Neural progenitor cell (in vitro differentiated cells): ENCODE results near the gene DYNLT4. TPM values are rescaled to one million over a fixed set of nuclear protein-coding genes. Genes with fewer than 3 reads are reported as not detected.
"Not testable (repeated sequence)": the region's sequence is repeated elsewhere in the genome, so short reads cannot be mapped to it uniquely, and the experiment has no call there.

Experiments used
- DNase-seq: peaks from one replicate; pipeline ENCODE4 v3.0.0-alpha.2; 2016; ENCODE audit warnings: low spot score
- H2AFZ ChIP-seq: fragments of 200-600 bp; sonication (generic); replicated peaks from 2 replicates; pipeline ENCODE4 v1.6.1; 2016; ENCODE audit warnings: antibody characterized with exemption
- H3F3A ChIP-seq: fragments of 200-600 bp; sonication (generic); 2 replicates; pipeline ENCODE4 v1.6.1; 2016; ENCODE audit warnings: antibody characterized with exemption, low read depth
- H3K27ac ChIP-seq: fragments of 200-600 bp; sonication (generic); 2 replicates; pipeline ENCODE4 v1.5.1; 2016; ENCODE audit warnings: mild to moderate bottlenecking
- H3K27me3 ChIP-seq: fragments of 200-600 bp; sonication (generic); 2 replicates; pipeline ENCODE4 v1.6.1; 2016; ENCODE audit warnings: mild to moderate bottlenecking, moderate library complexity
- H3K36me3 ChIP-seq: fragments of 200-600 bp; sonication (generic); 2 replicates; pipeline ENCODE4 v1.5.1; 2016
- H3K4me1 ChIP-seq: fragments of 200-600 bp; sonication (generic); 2 replicates; pipeline ENCODE4 v1.6.1; 2016; ENCODE audit warnings: mixed run types
- H3K4me2 ChIP-seq: fragments of 200-600 bp; sonication (generic); 2 replicates; pipeline ENCODE4 v1.6.1; 2016
- H3K4me3 ChIP-seq: fragments of 200-600 bp; sonication (generic); 2 replicates; pipeline ENCODE4 v1.5.1; 2016
- H3K79me2 ChIP-seq: fragments of 200-600 bp; sonication (generic); 2 replicates; pipeline ENCODE4 v1.6.1; 2016; ENCODE audit warnings: low read depth
- H3K9ac ChIP-seq: fragments of 200-600 bp; sonication (generic); 2 replicates; pipeline ENCODE4 v1.6.1; 2016
- H3K9me3 ChIP-seq: fragments of 200-600 bp; sonication (generic); 2 replicates; pipeline ENCODE4 v1.5.1; 2016; ENCODE audit warnings: low read depth
- H4K20me1 ChIP-seq: fragments of 200-600 bp; sonication (generic); 2 replicates; pipeline ENCODE4 v1.6.1; 2016; ENCODE audit warnings: low read depth
- H3K27ac Mint-ChIP-seq: 3 replicates; pipeline ENCODE4 v1.8.0; 2021; ENCODE audit warnings: mixed read lengths
- H3K27me3 Mint-ChIP-seq: 2 replicates; pipeline ENCODE4 v1.8.0; 2022; ENCODE audit warnings: low read depth, mild to moderate bottlenecking, inconsistent platforms, moderate library complexity, mixed read lengths; ENCODE audit not compliant: insufficient read depth
- H3K36me3 Mint-ChIP-seq: 3 replicates; pipeline ENCODE4 v1.8.0; 2021; ENCODE audit warnings: mixed read lengths
- H3K4me1 Mint-ChIP-seq: 3 replicates; pipeline ENCODE4 v1.8.0; 2021; ENCODE audit warnings: mixed read lengths
- H3K4me3 Mint-ChIP-seq: 3 replicates; pipeline ENCODE4 v1.8.0; 2021; ENCODE audit warnings: mild to moderate bottlenecking, moderate library complexity, mixed read lengths
- H3K9me3 Mint-ChIP-seq: 3 replicates; pipeline ENCODE4 v1.8.0; 2020; ENCODE audit warnings: mixed read lengths
- EZH2 ChIP-seq: fragments of 200-600 bp; sonication (generic); IDR thresholded peaks from 2 replicates; pipeline ENCODE4 v1.6.1; 2017; ENCODE audit warnings: antibody characterized with exemption, mild to moderate bottlenecking, moderate library complexity
- EZH2phosphoT487 ChIP-seq: fragments of 200-600 bp; sonication (generic); IDR thresholded peaks from 2 replicates; pipeline ENCODE4 v1.6.1; 2017; ENCODE audit warnings: antibody characterized with exemption
- total RNA-seq: library from RNA; depleted of rRNA; stranded (reverse); fragments of >200 nt; gene quantifications from 2 replicates; pipeline ENCODE4 v1.2.3, GENCODE V29; 2015; ENCODE audit warnings: low replicate concordance
- TF ChIP-seq, protein P1 (sequence below): fragments of 200-600 bp; sonication (generic); IDR thresholded peaks from 2 replicates; pipeline ENCODE4 v1.5.1; 2017; ENCODE audit warnings: antibody characterized with exemption, mild to moderate bottlenecking

The DYNLT4 gene
- total RNA-seq, 1 donor from 2014 or later, result not detected

DNA sequence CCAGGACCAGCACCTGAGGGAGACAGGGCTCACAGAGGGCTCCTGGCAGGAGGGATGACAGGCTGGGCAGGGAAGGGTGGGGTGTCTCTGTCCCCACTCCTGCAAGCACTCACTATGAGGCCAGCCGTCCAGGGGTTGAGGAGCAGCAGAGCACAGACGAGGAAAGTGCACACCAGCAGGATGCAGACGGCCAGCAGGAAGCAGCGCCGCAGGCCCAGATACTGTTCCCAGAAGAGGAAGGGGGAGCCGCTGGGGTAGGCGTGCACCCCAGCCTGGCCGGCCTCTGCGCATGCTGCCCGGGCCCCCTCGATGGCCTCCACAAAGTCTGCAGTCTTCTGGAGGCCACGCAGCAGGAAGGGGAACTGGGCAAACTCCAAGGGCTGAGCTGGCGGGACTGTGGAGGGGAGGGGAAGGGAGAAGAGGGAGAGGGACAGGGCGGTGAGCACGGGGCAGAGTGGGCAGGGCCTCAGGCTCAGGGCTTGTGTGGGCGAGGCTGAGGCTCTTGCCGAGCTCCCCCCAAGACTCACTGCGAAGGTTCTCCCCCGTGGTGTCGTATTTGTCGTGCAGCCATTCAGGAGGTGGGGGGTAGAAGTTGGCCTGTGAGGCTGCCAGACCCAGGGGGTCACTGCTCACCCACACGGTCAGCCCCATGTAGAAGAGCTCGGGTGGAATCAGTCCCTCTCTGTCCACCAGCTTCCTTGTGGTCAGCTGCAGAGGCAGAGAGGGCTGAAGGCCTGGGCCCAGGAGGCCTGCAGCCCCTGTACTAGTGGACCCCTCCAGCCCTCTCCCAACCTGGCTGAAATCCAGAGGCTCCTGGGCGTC, 19.4 kb upstream of the DYNLT4 start:
- Histone ChIP-seq H3K9me3 (no peaks in the 10 kb centered on the region), H3F3A (no peaks in the 10 kb centered on the region), H2AFZ (no peak overlapping the region), H3K4me3 (no peak overlapping the region), H3K27me3 (no peaks in the 10 kb centered on the region), H3K27ac (no peak overlapping the region), H3K4me2 (no peak overlapping the region), H3K79me2 (no peaks in the 10 kb centered on the region), H4K20me1 (no peaks in the 10 kb centered on the region), H3K9ac (no peak overlapping the region), H3K36me3 (no peaks in the 10 kb centered on the region), H3K4me1 (peaks cover 8% of the 10 kb centered on the region)
- H3K27ac Mint-ChIP-seq, result no peak overlapping the region
- no peak overlapping the region for H3K4me3 Mint-ChIP-seq
- no peak for TF ChIP-seq EZH2phosphoT487
- TF ChIP-seq EZH2, result no peak
- TF ChIP-seq, protein P1, sequence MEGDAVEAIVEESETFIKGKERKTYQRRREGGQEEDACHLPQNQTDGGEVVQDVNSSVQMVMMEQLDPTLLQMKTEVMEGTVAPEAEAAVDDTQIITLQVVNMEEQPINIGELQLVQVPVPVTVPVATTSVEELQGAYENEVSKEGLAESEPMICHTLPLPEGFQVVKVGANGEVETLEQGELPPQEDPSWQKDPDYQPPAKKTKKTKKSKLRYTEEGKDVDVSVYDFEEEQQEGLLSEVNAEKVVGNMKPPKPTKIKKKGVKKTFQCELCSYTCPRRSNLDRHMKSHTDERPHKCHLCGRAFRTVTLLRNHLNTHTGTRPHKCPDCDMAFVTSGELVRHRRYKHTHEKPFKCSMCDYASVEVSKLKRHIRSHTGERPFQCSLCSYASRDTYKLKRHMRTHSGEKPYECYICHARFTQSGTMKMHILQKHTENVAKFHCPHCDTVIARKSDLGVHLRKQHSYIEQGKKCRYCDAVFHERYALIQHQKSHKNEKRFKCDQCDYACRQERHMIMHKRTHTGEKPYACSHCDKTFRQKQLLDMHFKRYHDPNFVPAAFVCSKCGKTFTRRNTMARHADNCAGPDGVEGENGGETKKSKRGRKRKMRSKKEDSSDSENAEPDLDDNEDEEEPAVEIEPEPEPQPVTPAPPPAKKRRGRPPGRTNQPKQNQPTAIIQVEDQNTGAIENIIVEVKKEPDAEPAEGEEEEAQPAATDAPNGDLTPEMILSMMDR, result no peak
- H3K4me1 Mint-ChIP-seq, result peaks cover 3% of the 10 kb centered on the region
- DNase-seq, result no peak
- no peaks in the 10 kb centered on the region for H3K36me3 Mint-ChIP-seq
- no peaks in the 10 kb centered on the region for H3K9me3 Mint-ChIP-seq
- H3K27me3 Mint-ChIP-seq, result peaks cover 7% of the 10 kb centered on the region

DNA sequence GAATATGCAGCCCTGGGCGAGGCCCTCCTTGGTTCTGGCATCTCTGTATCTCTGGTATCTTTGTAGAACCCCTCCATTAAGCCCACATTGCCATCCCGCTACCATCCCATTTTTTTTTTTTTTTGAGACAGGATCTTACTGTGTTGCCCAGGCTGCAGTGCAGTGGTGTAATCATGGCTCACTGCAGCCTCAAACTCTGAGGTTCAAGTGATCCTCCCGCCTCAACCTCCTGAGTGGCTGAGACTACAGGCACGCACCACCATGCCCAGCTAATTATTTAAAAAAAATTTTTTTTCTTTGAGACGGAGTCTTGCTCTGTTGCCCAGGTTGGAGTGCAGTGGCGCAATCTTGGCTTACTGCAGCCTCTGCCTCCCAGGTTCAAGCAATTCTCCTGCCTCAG, 17.2 kb upstream of the DYNLT4 start:
- not testable (repeated sequence) for H2AFZ ChIP-seq, H3K9ac ChIP-seq, H3K4me3 Mint-ChIP-seq, H3K4me3 ChIP-seq, H3K4me1 ChIP-seq, H3K27ac Mint-ChIP-seq, H4K20me1 ChIP-seq, H3K27me3 ChIP-seq, H3K9me3 ChIP-seq, H3K27ac ChIP-seq, H3K36me3 Mint-ChIP-seq, H3K9me3 Mint-ChIP-seq, H3K4me2 ChIP-seq, H3K36me3 ChIP-seq, H3K79me2 ChIP-seq, DNase-seq
- peaks cover 15% of the 10 kb centered on the region for H3K27me3 Mint-ChIP-seq
- peaks cover 15% of the 10 kb centered on the region for H3K4me1 Mint-ChIP-seq
- H3F3A ChIP-seq, result peaks cover 15% of the 10 kb centered on the region

DNA sequence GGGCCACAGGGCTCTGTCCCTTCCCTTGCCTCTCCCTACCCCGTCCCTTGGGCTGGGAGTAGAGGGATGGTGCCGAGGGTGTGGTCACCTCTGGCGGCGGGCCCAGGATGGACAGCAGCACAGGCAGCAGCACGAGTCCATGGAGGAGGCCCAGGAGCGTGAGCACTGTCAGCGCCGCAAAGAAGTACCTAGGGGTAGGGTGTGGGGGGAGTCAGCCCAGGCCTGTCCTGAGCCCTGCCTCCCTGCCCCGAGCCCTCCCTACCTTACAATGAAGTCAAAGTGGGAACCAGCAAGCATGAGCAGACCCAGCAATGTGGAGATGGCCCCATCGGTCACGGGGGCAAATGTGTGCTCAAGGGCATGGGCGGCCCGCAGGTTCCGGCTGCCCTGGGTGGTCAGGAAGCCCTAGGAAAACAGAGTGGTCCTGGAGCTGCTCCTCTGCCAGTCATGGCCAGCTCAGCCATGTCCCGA, 15.9 kb upstream of the DYNLT4 start:
- Mint-ChIP-seq H3K27me3 (peaks cover 12% of the 10 kb centered on the region), H3K4me3 (no peak overlapping the region), H3K36me3 (no peaks in the 10 kb centered on the region), H3K27ac (no peak overlapping the region), H3K4me1 (peaks cover 22% of the 10 kb centered on the region), H3K9me3 (peaks cover 6% of the 10 kb centered on the region)
- no peaks in the 10 kb centered on the region for H3K27me3 ChIP-seq
- peaks cover 8% of the 10 kb centered on the region for H3K4me1 ChIP-seq
- H2AFZ ChIP-seq, result no peak overlapping the region
- no peak overlapping the region for H3K9ac ChIP-seq
- TF ChIP-seq, protein P1, result no peak
- no peak for TF ChIP-seq EZH2
- TF ChIP-seq EZH2phosphoT487, result no peak
- no peaks in the 10 kb centered on the region for H3K9me3 ChIP-seq
- H3K36me3 ChIP-seq, result no peaks in the 10 kb centered on the region
- H3K4me2 ChIP-seq, result no peak overlapping the region
- H3F3A ChIP-seq, result peaks cover 26% of the 10 kb centered on the region
- H3K79me2 ChIP-seq, result no peaks in the 10 kb centered on the region
- H3K4me3 ChIP-seq, result no peak overlapping the region
- H4K20me1 ChIP-seq, result no peaks in the 10 kb centered on the region
- no peak overlapping the region for H3K27ac ChIP-seq
- DNase-seq, result no peak

GRCh38 chr1:44822131-44822701, 15.1 kb upstream of the DYNLT4 start:
- no peak overlapping the region for H2AFZ ChIP-seq

More at GRCh38 chr1:44822131-44822701, 15.1 kb upstream of the DYNLT4 start:
- Mint-ChIP-seq H3K4me3 (no peak overlapping the region), H3K9me3 (peaks cover 11% of the 10 kb centered on the region), H3K27me3 (peaks cover 12% of the 10 kb centered on the region), H3K4me1 (peaks cover 27% of the 10 kb centered on the region), H3K27ac (no peak overlapping the region), H3K36me3 (peaks cover 2% of the 10 kb centered on the region)
- no peaks in the 10 kb centered on the region for H4K20me1 ChIP-seq
- DNase-seq, result no peak
- TF ChIP-seq, protein P1, result no peak
- TF ChIP-seq EZH2 (no peak), EZH2phosphoT487 (no peak)
- no peak overlapping the region for H3K9ac ChIP-seq
- no peaks in the 10 kb centered on the region for H3K79me2 ChIP-seq
- peaks cover 8% of the 10 kb centered on the region for H3K4me1 ChIP-seq
- no peak overlapping the region for H3K27ac ChIP-seq
- H3K4me3 ChIP-seq, result no peak overlapping the region
- peaks cover 26% of the 10 kb centered on the region for H3F3A ChIP-seq
- no peaks in the 10 kb centered on the region for H3K27me3 ChIP-seq
- no peaks in the 10 kb centered on the region for H3K36me3 ChIP-seq
- H3K9me3 ChIP-seq, result no peaks in the 10 kb centered on the region
- no peak overlapping the region for H3K4me2 ChIP-seq
